GM19240 (cell line): ENCODE data around the gene ENPP7.
"Not testable (repeated sequence)": the region's sequence is repeated elsewhere in the genome, so short reads cannot be mapped to it uniquely, and the experiment has no call there.

Experiments
- DNase-seq: peaks from one replicate; pipeline ENCODE4 v3.0.0; 2011; ENCODE audit warnings: low spot score; ENCODE audit not compliant: insufficient read length

Gene ENPP7

DNA sequence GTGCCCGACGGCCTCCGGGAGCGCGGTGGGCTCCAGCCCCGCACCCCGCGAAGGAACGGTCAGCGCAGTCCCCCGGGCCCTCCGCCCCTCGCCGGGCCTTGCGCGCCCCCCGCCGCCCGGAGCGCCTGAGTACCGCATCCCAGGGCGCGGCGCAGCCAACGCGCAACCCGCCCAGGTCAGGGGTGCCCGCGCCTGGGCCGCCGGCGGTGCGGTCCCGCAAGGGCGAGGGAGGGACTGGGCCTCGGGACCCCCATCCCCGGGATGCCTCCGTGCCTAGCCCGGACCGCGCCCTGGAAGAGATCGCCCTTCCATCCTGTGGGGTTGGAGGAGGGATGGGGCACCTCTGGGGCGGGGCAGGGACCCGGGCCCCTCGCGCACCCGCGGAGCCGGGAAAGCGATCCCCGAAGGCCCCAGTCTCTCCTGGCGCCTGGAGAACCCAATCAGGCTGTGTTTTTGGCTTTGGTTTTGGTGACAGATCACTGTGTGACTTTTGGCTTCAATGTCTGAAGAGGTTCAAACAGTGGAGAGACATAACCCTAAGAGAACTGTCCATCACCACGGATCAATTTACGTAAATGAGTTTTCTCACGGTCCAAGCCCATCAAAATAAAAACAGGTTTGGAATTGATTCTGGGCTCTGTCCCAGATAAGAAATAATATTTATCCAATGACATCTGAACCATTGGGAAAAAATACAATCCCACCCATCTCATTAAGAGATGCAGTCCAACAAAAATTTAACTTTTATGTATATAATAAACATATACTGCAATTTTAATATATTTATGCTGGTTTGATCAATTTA, 17.8 kb downstream of the ENPP7 start:
- no peak for DNase-seq

DNA sequence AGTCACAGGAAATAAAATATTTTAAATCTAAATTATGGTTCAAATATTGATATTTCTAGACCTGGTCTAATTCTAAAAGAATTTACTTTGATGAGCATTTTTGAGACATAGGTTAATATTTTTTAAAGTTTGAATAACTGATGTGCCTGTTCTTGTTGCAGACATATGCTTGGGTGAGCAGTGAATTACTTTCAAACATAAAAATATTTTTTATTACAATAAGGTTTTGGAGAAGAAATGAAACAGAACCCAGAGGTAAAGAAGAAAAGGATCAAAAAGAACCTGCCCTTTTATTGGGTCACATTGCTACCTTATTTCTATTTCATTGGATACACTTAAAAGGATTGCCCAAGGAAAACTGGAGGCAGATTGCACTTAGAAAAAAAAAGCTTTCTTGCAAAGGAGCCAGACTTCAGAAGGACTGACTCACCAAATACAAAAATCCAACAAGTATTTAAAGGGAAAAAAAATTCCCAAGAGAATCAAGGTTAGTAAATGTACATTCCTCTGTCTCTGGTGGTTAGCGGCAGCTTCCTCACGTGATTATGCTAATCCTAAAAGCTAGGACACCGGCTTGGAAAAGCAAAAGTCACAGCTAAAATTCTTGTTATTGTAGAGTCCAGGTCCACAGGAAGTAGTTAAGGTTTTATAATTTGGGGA, 18.5 kb downstream of the ENPP7 start:
- DNase-seq = no peak

DNA sequence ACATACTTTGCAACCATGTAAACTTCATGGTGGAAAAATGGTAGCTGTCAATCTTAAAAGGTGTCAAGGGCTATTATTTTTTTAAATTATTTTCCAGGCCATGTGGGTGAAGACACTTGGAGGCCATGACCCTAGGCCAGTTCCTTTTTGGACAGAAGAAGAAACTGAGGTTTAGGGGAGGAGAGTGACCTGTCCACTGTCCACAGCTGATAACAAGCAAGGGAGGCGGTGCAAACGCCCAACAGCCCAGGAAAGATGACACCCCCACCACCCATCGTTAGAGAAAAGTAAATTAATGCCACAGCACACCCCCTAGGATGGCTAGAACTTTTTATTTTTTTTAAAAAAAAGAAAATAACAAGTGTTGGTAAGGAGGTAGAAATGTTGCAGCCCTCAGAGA, 19.2 kb downstream of the ENPP7 start:
- DNase-seq = no peak

DNA sequence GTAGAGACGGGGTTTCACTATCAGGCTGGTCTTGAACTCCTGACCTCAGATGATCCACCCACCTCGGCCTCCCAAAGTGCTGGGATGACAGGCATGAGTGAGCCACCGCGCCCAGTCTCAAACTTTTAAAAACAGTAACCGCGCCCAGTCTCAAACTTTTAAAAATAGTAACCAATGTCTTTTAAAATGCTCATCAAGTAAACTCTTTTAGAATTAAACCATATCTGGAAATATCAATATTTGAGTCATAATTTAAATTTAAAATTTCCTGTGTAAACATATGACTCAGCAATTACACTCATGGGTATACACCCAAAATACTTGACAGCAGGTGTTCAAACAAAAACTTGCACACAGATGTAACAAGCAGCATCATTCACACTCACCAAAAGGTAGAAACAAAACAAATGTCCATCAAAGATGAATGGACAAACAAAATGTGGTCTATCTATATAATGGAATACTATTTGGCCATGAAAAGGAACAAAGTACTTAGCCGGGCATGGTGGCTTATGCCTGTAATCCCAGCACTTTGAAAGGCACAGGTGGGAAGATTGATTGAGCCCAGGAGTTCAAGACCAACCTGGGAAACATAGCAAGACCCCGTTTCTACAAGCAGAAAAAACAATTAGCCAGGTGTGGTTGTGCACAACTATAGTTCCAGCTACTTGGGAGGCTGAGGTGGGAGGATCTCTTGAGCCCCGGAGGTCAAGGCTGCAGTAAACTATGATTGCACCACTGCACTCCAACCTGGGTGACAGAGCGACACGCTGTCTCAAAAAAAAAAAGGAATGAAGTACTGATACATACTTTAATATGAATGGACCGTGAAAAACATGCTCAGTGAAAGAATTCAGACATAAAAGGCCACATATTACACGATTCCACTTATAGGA, 20.2 kb downstream of the ENPP7 start:
- no peak for DNase-seq

DNA sequence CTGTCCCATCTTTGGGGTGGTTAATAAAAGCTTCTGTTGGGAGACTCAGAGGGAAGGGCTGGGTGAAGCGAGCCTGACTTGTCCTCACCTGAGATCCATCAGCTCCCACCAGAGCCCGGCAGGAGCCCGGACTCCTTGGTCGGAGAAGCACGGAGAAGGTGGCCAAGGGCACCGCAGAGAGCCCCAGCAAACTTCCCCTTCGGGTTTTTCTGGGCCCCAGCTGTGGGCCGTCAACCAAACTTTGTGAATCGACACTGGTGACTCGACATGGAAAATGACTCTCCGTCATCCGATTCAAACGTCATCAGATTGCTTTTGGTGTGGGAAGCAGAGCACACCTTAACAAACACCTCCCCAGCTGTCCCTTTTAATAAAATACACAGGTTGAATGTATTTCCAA, 21.4 kb downstream of the ENPP7 start:
- DNase-seq = no peak

DNA sequence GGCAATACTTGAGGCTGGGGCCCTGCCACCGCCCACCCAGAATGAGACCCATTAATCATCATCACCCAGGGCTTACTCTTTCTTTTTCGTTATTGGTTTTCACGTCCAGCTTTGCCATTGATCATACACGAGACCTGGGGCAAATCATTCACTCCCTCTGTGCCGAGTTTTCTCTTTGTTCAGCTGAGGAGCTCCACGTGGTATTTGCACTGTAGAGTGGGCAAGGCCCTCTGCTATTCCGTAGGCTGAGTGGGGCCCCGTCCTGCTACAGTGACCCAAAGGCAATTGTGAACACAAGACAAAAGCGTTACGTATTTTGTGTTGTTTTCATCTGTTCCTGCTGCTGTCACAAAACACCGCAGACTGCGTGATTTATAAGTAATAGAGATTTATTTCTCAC, 23.6 kb downstream of the ENPP7 start:
- no peak for DNase-seq

DNA sequence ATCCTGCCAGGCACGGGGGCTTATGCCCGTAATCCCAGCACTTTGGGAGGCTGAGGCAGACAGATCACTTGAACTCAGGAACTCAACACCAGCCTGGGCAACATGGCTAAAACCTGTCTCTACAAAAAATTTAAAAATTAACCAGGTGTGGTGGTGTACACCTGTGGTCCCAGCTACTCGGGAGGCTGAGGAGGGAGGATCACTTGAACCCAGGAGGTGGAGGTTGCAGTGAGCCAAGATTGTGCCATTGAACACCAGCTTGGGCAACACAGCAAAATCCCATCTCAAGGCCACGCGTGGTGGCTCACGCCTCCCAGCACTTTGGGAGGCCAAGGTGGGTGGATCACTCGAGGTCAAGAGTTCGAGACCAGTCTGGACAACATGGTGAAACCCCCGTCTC, 24.2 kb downstream of the ENPP7 start:
- DNase-seq = not testable (repeated sequence)

DNA sequence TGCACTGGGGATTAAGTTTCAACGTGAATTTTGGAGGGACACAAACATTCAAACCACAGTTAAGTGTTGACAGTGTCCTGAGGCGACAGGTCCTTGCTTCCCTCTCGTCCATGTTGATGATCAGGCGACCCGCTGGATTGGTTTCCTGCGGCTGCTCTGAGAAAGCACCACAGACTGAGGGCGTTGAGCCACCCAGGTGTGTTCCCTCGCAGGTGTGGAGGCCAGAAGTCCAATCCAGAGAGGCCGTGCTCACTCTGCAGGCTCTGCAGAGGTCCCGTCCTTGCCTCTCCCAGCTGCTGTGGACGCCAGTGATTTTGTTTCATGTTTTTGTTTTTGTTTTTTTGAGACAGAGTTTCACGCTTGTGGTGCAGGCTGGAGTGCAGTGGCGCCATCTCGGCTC, 24.8 kb downstream of the ENPP7 start:
- DNase-seq = no peak

DNA sequence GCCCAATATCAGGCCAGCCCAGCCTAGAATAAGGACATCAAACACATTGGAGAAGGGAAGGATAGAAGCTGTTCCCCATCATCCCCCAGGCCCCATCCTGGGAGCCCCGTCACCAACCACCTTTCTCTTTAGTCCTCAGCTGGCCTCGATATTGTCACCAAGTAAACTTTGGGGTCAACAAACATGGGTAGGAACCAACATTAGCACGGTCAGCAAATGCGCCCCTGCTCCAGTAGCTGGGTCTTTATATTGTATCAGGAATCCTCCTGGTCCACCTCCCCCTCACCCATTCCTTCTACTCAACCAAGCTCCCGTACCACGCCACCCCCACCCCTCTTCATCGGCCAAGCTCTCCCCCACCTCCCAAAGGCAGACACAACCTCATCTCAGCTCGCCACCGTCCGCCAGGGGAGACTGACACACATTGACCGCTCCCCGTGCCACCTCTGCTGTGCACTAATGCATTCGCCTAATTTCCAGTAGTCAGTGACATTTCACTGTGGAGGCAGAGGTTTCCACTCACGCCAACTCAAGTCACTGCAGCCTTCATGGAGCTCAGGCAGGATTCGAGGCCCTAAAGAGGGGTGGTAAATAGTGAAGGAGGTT, 26.5 kb downstream of the ENPP7 start:
- DNase-seq = no peak

DNA sequence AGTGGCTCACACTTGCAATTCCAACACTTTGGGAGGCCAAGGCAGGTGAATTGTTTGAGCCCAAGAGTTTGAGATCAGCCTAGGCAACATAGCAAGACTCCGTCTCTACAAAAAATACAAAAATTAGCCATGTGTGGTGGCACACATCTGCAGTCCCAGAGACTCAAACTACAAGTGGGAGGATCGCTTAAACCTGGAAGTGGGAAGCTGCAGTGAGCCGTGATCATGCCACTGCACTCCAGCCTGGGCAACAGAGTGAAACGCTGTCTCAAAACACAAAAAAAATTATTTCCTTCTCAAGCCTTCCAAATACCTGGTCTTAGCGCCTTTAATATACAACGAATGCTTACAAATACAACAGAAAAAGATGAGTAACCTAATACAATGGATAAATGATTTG, 27.5 kb downstream of the ENPP7 start:
- DNase-seq = no peak

DNA sequence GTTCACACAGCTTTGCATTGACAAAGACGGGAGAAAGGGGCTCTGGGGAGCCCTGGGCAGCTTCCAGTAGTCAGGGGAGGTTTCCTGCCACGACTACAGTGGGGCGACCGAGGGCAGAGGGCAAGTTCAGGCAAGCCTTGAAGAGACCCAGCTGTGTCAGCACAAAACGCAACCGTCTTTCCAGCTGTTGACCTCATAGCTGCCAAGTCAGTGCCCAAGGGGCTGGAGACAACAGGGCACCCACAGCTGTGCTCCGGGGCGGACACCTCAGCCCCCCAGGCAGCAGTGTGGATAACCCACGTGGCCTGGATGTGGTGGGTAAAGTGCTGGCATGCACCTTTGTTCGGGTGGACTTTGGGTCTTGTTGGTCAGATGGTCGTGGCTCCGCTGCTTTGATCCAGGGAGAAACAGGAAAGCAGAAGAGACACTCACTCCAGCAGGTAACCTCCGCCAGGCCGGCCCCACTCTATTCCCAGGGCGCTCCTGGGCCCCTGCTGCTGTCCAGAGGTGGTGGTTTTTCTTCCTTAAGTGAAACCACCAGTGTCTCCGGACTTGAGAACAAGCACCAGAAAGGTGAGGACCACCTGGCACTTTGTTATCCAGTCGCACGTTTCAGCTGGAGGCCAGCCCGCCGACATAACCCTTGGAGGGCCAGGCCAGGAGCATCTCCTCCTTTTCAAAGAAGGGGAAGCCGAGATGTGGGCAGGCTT, 29.6 kb downstream of the ENPP7 start:
- DNase-seq = no peak

DNA sequence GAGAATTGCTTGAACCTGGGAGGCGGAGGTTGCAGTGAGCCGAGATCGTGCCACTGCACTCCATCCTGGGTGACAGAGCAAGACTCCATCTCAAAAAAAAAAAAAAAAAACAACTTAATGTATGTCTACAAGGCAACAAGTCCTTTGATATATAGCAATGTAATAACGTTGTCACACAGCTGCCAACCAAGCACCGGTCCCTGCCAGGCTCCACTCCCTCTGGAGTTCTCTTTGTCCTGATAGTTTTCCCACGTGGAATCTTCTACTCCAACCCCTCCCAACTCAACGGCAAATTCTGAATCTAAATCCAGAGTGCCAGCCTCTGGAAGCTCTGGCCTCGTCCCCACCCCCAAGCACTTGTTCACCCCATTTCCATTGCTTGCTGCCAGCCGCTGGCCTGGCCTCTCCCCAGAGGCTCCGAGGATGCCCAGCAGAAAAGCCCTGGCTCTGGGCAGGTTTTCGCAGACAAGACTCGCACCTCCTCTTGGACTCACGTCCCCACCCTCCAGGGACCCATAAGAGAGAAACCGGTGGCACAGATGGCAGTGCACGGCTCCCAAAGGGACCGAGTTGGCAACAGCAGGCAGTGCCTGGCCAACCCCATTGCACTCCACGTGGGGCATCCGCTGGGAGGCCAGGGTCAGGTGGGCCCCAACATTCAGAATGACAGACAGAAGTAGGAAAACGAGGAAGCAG, 31.3 kb downstream of the ENPP7 start:
- no peak for DNase-seq

DNA sequence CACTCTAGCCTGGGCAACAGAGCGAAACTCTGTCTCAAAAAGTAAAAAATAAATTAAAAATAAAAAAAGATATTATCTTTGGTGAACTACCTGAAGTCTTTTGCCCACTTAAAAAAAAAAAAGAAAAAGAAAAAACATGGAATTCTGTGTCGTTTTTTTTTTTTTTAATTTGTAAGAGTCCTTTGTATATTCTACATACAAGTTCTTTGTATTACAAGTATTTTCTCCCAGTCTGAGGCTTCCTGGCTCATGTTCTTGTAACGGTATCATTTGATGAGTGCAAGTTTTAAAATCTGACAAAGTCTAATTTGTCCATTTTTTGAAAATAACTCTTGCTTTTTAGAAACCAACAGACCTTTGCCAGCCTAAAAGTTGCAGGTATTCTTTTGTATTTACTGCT, 35.0 kb downstream of the ENPP7 start:
- DNase-seq = no peak

DNA sequence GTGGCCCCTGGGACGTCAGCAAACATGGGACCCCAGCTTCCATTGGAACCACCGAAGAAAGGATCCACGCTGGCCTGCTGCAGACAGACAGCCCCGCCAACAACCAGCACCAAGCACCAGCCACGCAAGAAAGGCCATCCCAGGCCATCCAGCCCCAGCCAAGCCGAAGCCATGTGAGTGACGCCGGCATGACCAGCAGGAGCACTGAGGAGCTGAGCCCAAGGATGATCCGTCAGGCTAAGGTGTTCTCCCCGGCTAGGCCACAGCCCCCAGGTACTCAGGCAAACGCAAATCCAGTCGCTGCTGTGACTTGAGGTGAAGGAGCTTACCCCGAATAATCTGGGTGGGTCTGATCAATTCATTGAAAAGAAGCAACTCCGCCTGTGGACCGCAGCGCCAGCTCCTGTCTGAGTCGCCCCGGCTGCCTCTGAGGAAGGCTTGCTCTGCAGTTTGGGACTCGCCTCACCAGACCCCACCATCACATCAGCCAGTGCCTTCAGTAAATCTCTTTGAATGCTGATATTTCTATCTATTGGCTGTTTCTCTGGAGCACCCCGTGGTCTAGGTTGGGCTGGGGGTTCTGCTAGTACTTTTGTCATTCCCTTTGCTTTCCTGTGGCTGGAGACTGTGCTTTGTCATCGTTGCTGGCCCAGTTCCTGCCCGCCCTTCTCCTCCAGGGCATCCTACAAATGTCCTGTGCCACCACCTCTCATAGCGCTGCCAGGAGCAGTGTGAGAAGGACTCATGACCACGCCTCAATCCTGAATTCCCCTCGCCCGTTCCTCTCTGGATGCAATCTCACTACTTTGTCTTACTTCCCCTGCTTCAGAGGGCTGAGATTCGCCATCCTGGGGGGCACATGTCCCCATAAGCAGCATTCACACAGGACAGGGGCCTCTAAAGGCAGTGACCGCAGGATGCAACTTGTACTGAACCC, 39.1 kb downstream of the ENPP7 start:
- DNase-seq = no peak

DNA sequence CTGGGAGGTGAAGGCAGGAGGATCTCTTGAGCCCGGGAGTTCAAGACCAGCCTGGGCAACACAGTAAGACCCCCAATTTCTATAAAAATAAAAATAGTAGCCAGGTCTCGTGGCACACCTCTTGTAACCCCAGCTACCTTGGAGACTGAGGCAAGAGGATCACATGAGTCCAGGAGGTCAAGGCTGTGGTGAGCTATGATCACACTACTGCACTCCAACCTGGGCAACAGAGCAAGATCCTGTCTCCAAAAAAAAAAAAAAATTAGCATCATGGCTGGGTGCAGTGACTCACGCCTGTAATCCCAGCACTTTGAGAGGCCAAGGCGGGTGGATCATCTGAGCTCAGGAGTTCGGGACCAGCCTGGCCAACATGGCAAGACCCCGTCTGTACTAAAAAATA, 40.5 kb downstream of the ENPP7 start:
- DNase-seq = no peak

DNA sequence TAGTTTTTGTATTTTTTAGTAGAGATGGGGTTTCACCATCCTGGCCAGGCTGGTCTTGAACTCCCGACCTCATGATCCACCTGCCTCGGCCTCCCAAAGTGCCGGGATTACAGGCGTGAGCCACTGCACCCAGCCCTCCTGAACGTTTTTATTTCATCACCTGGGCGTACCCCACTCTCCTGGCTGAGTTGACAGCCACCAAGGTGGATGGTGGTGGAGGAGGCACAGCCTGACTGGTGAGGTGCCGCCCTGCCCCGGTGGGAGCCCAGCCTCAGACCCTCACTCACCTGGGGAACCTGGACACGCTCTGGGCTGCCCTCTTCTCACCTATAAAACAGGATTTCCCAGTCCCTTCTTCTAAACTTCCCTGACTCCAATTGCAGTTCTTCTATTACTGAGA, 42.0 kb downstream of the ENPP7 start:
- DNase-seq = not testable (repeated sequence)

DNA sequence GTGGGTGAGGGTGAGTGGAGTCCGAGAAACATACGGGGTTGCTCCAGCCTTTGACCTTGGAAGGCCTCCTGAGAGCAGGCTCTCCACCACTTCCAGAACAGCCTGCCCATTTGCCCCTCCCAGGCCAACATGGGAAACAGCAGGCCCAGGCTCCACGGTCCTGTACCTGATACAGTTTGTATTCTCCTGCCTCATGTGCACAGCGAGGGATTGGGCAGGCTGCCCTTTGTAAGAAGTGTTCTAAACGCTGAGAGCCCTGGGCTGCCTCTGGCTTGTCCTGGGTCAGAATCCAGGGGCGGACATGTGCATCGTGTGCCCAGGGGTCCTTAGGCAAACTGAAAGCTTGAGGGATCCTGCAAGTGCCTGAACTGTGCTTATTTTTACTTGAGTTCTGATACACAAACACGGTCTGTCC, 43.8 kb downstream of the ENPP7 start:
- no peak for DNase-seq

DNA sequence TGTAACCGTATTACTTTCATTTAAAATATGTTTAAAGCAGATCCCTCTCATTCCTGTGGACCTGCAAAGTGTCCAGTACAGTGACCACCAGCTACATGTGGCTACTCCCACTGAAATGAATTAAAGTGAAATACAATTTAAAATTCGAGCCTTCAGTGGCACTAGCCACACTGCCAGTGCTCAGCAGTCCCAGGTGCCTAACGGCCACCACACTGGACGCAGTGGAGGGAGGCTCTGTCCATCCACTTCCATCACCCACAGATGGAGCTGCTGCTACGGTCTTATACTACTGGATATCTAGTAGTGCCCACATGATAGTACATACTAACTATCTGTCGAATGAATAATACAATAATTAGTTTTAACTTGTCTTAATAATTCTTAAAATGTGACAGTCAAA, 44.9 kb downstream of the ENPP7 start:
- DNase-seq = no peak

DNA sequence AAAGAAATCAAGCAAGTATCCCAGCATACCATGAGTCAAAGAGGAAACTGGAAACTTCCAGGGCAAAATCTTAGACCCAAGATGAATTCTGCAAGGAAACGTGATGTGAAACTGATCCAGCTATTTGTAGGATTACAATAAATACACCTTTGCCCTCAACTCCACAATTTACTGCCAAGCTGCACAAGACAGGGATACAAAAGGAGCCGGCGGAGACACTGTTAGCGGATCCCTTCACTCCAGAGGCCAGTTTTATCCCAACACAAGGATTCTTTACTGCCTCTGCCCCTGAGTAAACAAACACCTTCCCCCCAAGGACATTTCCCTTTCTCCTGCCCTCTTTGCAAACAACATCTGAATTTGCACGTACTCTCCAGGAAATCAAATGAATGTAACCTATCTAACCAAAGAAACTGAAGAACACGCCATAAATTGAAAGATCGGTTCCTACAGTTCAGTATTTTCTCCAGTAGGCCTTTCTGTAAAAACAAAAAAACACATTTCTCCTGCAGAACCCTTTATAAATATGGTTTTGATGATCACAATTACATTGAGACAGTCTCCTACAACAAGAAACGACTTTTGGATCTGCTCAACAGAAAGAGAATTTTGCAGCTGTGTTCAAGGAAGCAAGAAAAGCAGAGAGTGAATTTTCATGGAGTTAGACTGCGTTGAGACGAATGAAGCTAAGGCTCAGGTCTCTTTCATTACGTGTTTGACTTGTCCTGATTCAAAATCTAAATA, 45.8 kb downstream of the ENPP7 start:
- no peak for DNase-seq
